ENCODE data around the gene PRKACA. TPM values are rescaled to one million over a fixed set of nuclear protein-coding genes. Genes with fewer than 3 reads are reported as not detected.

Gene PRKACA
- total RNA-seq, 4 donors from 2014 or later = 16.7 to 74.8 (median 39.5) TPM

GRCh38 chr19:14088634-14089411 is 28.7 kb downstream of the PRKACA start:
- no peaks in the 10 kb centered on the region for H3K9me3 ChIP-seq
- WGBS, 2 donors (ENCODE audit: low coverage in 1 of 2) = 83 to 100% methylated on average over 4 to 30 of the region's 30 CpGs
- peak overlapping the region in 2 of 4 donors; percentile 92 to 95 for H3K4me3 ChIP-seq
- TF ChIP-seq CTCF (IDR thresholded peaks at IDR 0.05) (no peak), EP300 (IDR thresholded peaks at IDR 0.05; ENCODE audit: low read depth) (no peak), POLR2AphosphoS5 (IDR thresholded peaks at IDR 0.05) (no peak), POLR2A (IDR thresholded peaks at IDR 0.05) (no peak)
- peak overlapping the region in 2 of 4 donors; percentile 72 to 94 for H3K27ac ChIP-seq
- no peaks in the 10 kb centered on the region for H3K27me3 ChIP-seq
- H3K4me1 ChIP-seq = peaks cover 5 to 22% (median 13%) of the 10 kb centered on the region in 4 donors
- in situ Hi-C loops (cut with MboI; ENCODE audit: low pct_ligation_motif_present in 1 of 4, low pct_unique_long_range_greater_than_20kb in 1 of 4, low sequenced_read_pairs in 3 of 4) = no loop called here
- DNase-seq = no peak
- intact Hi-C loops (cut with DNase I; ENCODE audit: low total_unique reads) = no loop called here
- peaks cover 0 to 9% (median 0%) of the 10 kb centered on the region in 4 donors for H3K36me3 ChIP-seq

GRCh38 chr19:14086098-14086497 is 31.5 kb downstream of the PRKACA start:
- H3K4me3 ChIP-seq = no peak overlapping the region

GRCh38 chr19:14085309-14085995 is 32.1 kb downstream of the PRKACA start, which contains the start of gene C19orf67:
Gene C19orf67, minus strand, starts transcription at chr19:14085783. Its CDS starts 156 bp downstream, at chr19:14085627.
- Histone ChIP-seq H3K4me1 (peaks cover 5 to 29% (median 18%) of the 10 kb centered on the region in 4 donors), H3K9me3 (no peaks in the 10 kb centered on the region), H3K36me3 (peaks cover 0 to 9% (median 0%) of the 10 kb centered on the region in 4 donors), H3K4me3 (peak within 1 kb of the TSS in 1 of 4 donors; percentile 27), H3K27ac (no peak within 1 kb of the TSS), H3K27me3 (no peaks in the 10 kb centered on the region)
- 60 to 77% methylated on average over 2 to 49 of the region's 54 CpGs for WGBS, 2 donors (ENCODE audit: low coverage in 1 of 2)
- TF ChIP-seq CTCF (IDR thresholded peaks at IDR 0.05) (no peak), POLR2AphosphoS5 (IDR thresholded peaks at IDR 0.05) (no peak), EP300 (IDR thresholded peaks at IDR 0.05; ENCODE audit: low read depth) (no peak), POLR2A (IDR thresholded peaks at IDR 0.05) (no peak)
- in situ Hi-C loops (cut with MboI; ENCODE audit: low pct_ligation_motif_present in 1 of 4, low pct_unique_long_range_greater_than_20kb in 1 of 4, low sequenced_read_pairs in 3 of 4) (no loop called here), intact Hi-C loops (cut with DNase I; ENCODE audit: low total_unique reads) (no loop called here)
- DNase-seq = no peak

More at GRCh38 chr19:14086098-14086497, 31.5 kb downstream of the PRKACA start:
- no peak for DNase-seq
- peaks cover 0 to 25% (median 16%) of the 10 kb centered on the region in 4 donors for H3K4me1 ChIP-seq
- in situ Hi-C loops (cut with MboI; ENCODE audit: low pct_ligation_motif_present in 1 of 4, low pct_unique_long_range_greater_than_20kb in 1 of 4, low sequenced_read_pairs in 3 of 4) (no loop called here), intact Hi-C loops (cut with DNase I; ENCODE audit: low total_unique reads) (no loop called here)
- H3K9me3 ChIP-seq = no peaks in the 10 kb centered on the region
- H3K27me3 ChIP-seq = no peaks in the 10 kb centered on the region
- no peak for TF ChIP-seq EP300 (IDR thresholded peaks at IDR 0.05; ENCODE audit: low read depth)
- TF ChIP-seq POLR2A (IDR thresholded peaks at IDR 0.05) = no peak
- no peak for TF ChIP-seq CTCF (IDR thresholded peaks at IDR 0.05)
- no peak for TF ChIP-seq POLR2AphosphoS5 (IDR thresholded peaks at IDR 0.05)
- H3K27ac ChIP-seq = no peak overlapping the region
- H3K36me3 ChIP-seq = peaks cover 0 to 9% (median 0%) of the 10 kb centered on the region in 4 donors
- 74 to 93% methylated on average over 3 to 5 of the region's 5 CpGs for WGBS, 2 donors (ENCODE audit: low coverage in 1 of 2)

- Histone ChIP-seq H3K4me1 (peaks cover 10 to 36% (median 20%) of the 10 kb centered on the region in 4 donors), H3K27ac (peak overlapping the region; percentile 88 to 95 (median 94)), H3K4me3 (peak overlapping the region in 2 of 4 donors; percentile 69 to 77), H3K9me3 (no peaks in the 10 kb centered on the region), H3K27me3 (no peaks in the 10 kb centered on the region), H3K36me3 (peaks cover 0 to 3% (median 0%) of the 10 kb centered on the region in 4 donors)
- in situ Hi-C loops (cut with MboI; ENCODE audit: low pct_ligation_motif_present in 1 of 4, low pct_unique_long_range_greater_than_20kb in 1 of 4, low sequenced_read_pairs in 3 of 4) (no loop called here), intact Hi-C loops (cut with DNase I; ENCODE audit: low total_unique reads) (no loop called here)
- TF ChIP-seq POLR2A (IDR thresholded peaks at IDR 0.05) (no peak), CTCF (IDR thresholded peaks at IDR 0.05) (no peak), EP300 (IDR thresholded peaks at IDR 0.05; ENCODE audit: low read depth) (no peak), POLR2AphosphoS5 (IDR thresholded peaks at IDR 0.05) (no peak)
- 50% methylated on average over 1 of the region's 1 CpG; no CpG with 5 or more reads in 1 of the 2 donors for WGBS, 2 donors (ENCODE audit: low coverage in 1 of 2)
- DNase-seq = no peak
Measured at GRCh38 chr19:14082675-14082960, 34.9 kb downstream of the PRKACA start.
